ENCODE measurements around the gene UBE2J2.

GRCh38 chr1:1285102-1285571 lies 11.5 kb upstream of the UBE2J2 start:
- TF ChIP-seq PHF8 (IDR thresholded peaks at IDR 0.05; ENCODE audit: borderline replicate concordance, low read depth), result no peak
- no peak for TF ChIP-seq CEBPB (IDR thresholded peaks at IDR 0.05)
- TF ChIP-seq USF2 (IDR thresholded peaks at IDR 0.05), result no peak
- no peak for TF ChIP-seq RAD21 (conservative IDR thresholded peaks at IDR 0.05 in 1 of 2, IDR thresholded peaks at IDR 0.05 in 1 of 2)
- no peak for TF ChIP-seq BHLHE40 (IDR thresholded peaks at IDR 0.05; ENCODE audit: low read depth, low read length)
- no peak for TF ChIP-seq KDM5A (IDR thresholded peaks at IDR 0.05)
- TF ChIP-seq POLR2A (IDR thresholded peaks at IDR 0.05; ENCODE audit: low read length), result no peak
- TF ChIP-seq PBX3 (IDR thresholded peaks at IDR 0.05), result no peak
- TF ChIP-seq ESRRA (IDR thresholded peaks at IDR 0.05; ENCODE audit: borderline replicate concordance, low read length), result no peak
- TF ChIP-seq CTCF (IDR thresholded peaks at IDR 0.05), result no peak
- TF ChIP-seq MAFK (IDR thresholded peaks at IDR 0.05; ENCODE audit: partially characterized antibody), result no peak
- TF ChIP-seq CHD2 (IDR thresholded peaks at IDR 0.05; ENCODE audit: low read length, partially characterized antibody), result no peak
- no peak for TF ChIP-seq FOSB (CRISPR knock-in tag; IDR thresholded peaks at IDR 0.05)
